ENCODE results near the gene EGFLAM.
"Not testable (repeated sequence)": the region's sequence is repeated elsewhere in the genome, so short reads cannot be mapped to it uniquely, and the experiment has no call there.

GRCh38 chr5:38333181-38333580 is 74.8 kb downstream of the EGFLAM start:
- not testable (repeated sequence) for TF ChIP-seq POLR2AphosphoS5 (IDR thresholded peaks at IDR 0.05; ENCODE audit: borderline replicate concordance, low read depth, low read length); EZH2 (IDR thresholded peaks at IDR 0.05)

Data from SK-N-MC (cell line).